ENCODE data around the gene MAST2. TPM values are rescaled to one million over a fixed set of nuclear protein-coding genes. Genes with fewer than 3 reads are reported as not detected.

The MAST2 gene
- total and polyA plus RNA-seq, 9 of the 15 experiments (the other 6 are each of a cell fraction or from before 2014, with no cell fraction given) = 0.73 to 32.0 (median 17.8) TPM

DNA sequence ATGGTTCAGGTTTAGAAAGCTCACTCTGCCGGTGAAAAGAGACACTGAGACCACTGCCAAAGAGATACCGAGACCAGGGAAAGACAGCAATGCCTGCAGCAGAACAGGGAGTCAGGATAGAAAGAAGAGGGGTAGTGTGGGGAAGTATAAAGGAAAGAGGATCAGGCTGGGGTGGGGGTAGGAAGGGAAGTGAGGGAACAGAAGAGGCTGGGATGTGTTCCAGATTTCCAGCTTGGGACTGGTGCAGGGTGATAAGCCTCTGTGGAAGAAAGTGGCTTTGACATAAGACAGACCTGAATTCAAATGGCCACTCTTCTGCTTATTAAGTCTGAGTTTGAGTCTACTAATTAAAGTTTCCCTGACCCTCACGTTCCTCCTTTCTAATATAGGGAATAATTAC is 223.1 kb downstream of the MAST2 start (continued):
- TF ChIP-seq HDAC3 (IDR thresholded peaks at IDR 0.05; ENCODE audit: borderline replicate concordance, partially characterized antibody) (no peak), SAFB2 (IDR thresholded peaks at IDR 0.05; ENCODE audit: borderline replicate concordance, low read depth, low read length, severe bottlenecking) (no peak), EP300 (IDR thresholded peaks at IDR 0.05; ENCODE audit: low read length) (no peak), ZNF766 (CRISPR knock-in tag; conservative IDR thresholded peaks at IDR 0.05) (no peak), MCM7 (IDR thresholded peaks at IDR 0.05) (no peak), ZNF239 (CRISPR knock-in tag; IDR thresholded peaks at IDR 0.05) (no peak), POLR2AphosphoS2 (IDR thresholded peaks at IDR 0.05; ENCODE audit: low read length) (no peak), GATAD2A (IDR thresholded peaks at IDR 0.05) (no peak), TAL1 (IDR thresholded peaks at IDR 0.05) (peak; percentile 52; the same call in 1 of the 2 replicates), ZNF324 (CRISPR knock-in tag; IDR thresholded peaks at IDR 0.05) (no peak), HDAC2 (IDR thresholded peaks at IDR 0.05) (no peak), BACH1 (tag; IDR thresholded peaks at IDR 0.05) (no peak), FOXM1 (IDR thresholded peaks at IDR 0.05; ENCODE audit: low read depth) (no peak), FOXM1 (CRISPR knock-in tag; IDR thresholded peaks at IDR 0.05; ENCODE audit: low read depth) (no peak), POLR2AphosphoS5 (IDR thresholded peaks at IDR 0.05; ENCODE audit: control insufficient read depth, insufficient read depth, low read depth, low read length) (no peak), RBFOX2 (IDR thresholded peaks at IDR 0.05; ENCODE audit: low read depth, low read length) (no peak), POLR2G (IDR thresholded peaks at IDR 0.05; ENCODE audit: low read depth, low read length) (no peak), SMARCB1 (IDR thresholded peaks at IDR 0.05; ENCODE audit: insufficient read length, low read depth) (no peak), SMAD1 (IDR thresholded peaks at IDR 0.05; ENCODE audit: low read depth, low read length, partially characterized antibody) (no peak), KAT8 (IDR thresholded peaks at IDR 0.05; ENCODE audit: low read depth) (no peak), NFRKB (IDR thresholded peaks at IDR 0.05; ENCODE audit: low read depth) (no peak), CREBBP (IDR thresholded peaks at IDR 0.05; ENCODE audit: low read depth, low read length) (no peak), EWSR1 (IDR thresholded peaks at IDR 0.05; ENCODE audit: borderline replicate concordance, low read depth, partially characterized antibody) (no peak), DDX20 (tag; IDR thresholded peaks at IDR 0.05; ENCODE audit: low read depth) (no peak), WHSC1 (IDR thresholded peaks at IDR 0.05; ENCODE audit: low read length) (no peak)
- TF ChIP-seq, protein P1, sequence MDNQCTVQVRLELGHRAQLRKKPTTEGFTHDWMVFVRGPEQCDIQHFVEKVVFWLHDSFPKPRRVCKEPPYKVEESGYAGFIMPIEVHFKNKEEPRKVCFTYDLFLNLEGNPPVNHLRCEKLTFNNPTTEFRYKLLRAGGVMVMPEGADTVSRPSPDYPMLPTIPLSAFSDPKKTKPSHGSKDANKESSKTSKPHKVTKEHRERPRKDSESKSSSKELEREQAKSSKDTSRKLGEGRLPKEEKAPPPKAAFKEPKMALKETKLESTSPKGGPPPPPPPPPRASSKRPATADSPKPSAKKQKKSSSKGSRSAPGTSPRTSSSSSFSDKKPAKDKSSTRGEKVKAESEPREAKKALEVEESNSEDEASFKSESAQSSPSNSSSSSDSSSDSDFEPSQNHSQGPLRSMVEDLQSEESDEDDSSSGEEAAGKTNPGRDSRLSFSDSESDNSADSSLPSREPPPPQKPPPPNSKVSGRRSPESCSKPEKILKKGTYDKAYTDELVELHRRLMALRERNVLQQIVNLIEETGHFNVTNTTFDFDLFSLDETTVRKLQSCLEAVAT (IDR thresholded peaks at IDR 0.05) = peak in 1 of 2 experiments; percentile 40; a peak in 1 of 4 replicates
- TF ChIP-seq, protein P2, sequence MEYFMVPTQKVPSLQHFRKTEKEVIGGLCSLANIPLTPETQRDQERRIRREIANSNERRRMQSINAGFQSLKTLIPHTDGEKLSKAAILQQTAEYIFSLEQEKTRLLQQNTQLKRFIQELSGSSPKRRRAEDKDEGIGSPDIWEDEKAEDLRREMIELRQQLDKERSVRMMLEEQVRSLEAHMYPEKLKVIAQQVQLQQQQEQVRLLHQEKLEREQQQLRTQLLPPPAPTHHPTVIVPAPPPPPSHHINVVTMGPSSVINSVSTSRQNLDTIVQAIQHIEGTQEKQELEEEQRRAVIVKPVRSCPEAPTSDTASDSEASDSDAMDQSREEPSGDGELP (CRISPR knock-in tag; IDR thresholded peaks at IDR 0.05; ENCODE audit: borderline replicate concordance) = no peak
- TF ChIP-seq, protein P3, sequence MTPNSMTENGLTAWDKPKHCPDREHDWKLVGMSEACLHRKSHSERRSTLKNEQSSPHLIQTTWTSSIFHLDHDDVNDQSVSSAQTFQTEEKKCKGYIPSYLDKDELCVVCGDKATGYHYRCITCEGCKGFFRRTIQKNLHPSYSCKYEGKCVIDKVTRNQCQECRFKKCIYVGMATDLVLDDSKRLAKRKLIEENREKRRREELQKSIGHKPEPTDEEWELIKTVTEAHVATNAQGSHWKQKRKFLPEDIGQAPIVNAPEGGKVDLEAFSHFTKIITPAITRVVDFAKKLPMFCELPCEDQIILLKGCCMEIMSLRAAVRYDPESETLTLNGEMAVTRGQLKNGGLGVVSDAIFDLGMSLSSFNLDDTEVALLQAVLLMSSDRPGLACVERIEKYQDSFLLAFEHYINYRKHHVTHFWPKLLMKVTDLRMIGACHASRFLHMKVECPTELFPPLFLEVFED (CRISPR knock-in tag; conservative IDR thresholded peaks at IDR 0.05) = no peak
